Thyroid gland (tissue), 4 donors: ENCODE measurements around the gene TCF7.

Experiments used
- CTCF ChIP-seq, 6 experiments: fragments of 200-600 bp in 3 of 6; fragments of 450-650 bp in 3 of 6; sonication (generic) in 3 of 6; IDR thresholded peaks; one replicate each; pipeline ENCODE4 v1.5.1; 2016 to 2019; ENCODE audit warnings: antibody characterized with exemption in 6 of 6, mild to moderate bottlenecking in 2 of 6, inconsistent platforms in 1 of 6, moderate library complexity in 1 of 6
- POLR2A ChIP-seq, 2 donors: fragments of 450-650 bp; IDR thresholded peaks; one replicate each; pipeline ENCODE4 v1.6.1; 2017; ENCODE audit warnings: antibody characterized with exemption in 2 of 2, mild to moderate bottlenecking in 2 of 2, moderate library complexity in 1 of 2

- TF ChIP-seq POLR2A (IDR thresholded peaks at IDR 0.05): no peak
- no peak for TF ChIP-seq CTCF (IDR thresholded peaks at IDR 0.05)
Observed at GRCh38 chr5:134095887-134096589, 18.4 kb upstream of the TCF7 start.
